SK-N-SH (cell line): Measurements from ENCODE around the gene PPT2. TPM values are rescaled to one million over a fixed set of nuclear protein-coding genes. Genes with fewer than 3 reads are reported as not detected.

Source experiments
- CTCF ChIA-PET: fragments of 300-600, 350-600 bp; formaldehyde crosslinking; extraction: SDS; loops from one replicate; lab custom pipeline; 2021; lab: Yijun Ruan, JAX
- POLR2A ChIA-PET: fragments of 350-600 bp; sonication (Branson Sonifier 250); formaldehyde crosslinking; extraction: SDS; loops from one replicate; lab custom pipeline; 2020; ENCODE audit warnings: antibody characterized with exemption, inconsistent platforms; lab: Yijun Ruan, JAX
- DNase-seq: peaks from one replicate; pipeline ENCODE4 v3.0.0; 2012
- H2AFZ ChIP-seq: fragments of 200-600 bp; sonication (generic); 2 replicates; pipeline ENCODE4 v1.8.1; 2016; ENCODE audit warnings: antibody characterized with exemption, mild to moderate bottlenecking, low read depth
- H3F3A ChIP-seq: fragments of 200-600 bp; sonication (generic); replicated peaks from 2 replicates; pipeline ENCODE3; 2016; ENCODE audit warnings: antibody characterized with exemption, mild to moderate bottlenecking; ENCODE audit not compliant: insufficient read depth
- H3K27ac ChIP-seq, 2 experiments: fragments of 200-500 bp in 1 of 2; fragments of 200-600 bp in 1 of 2; sonication (Bioruptor generic) in 1 of 2; sonication (generic), shearing (Covaris generic) in 1 of 2; 2 replicates each; pipeline versions ENCODE4 v1.5.1 to v1.6.1; 2014 to 2016; ENCODE audit warnings: low read depth in 2 of 2, inconsistent platforms in 1 of 2, low read length in 1 of 2, mild to moderate bottlenecking in 1 of 2, mixed read lengths in 1 of 2
- H3K27me3 ChIP-seq: fragments of 200-600 bp; sonication (generic), shearing (Covaris generic); 2 replicates; pipeline ENCODE4 v1.6.1; 2016; ENCODE audit warnings: mixed run types; ENCODE audit not compliant: insufficient read depth
- H3K36me3 ChIP-seq, 2 experiments: fragments of 200-500 bp in 1 of 2; fragments of 200-600 bp in 1 of 2; sonication (Bioruptor generic) in 1 of 2; sonication (generic) in 1 of 2; replicated peaks in 1 of 2; 2 replicates each; pipeline versions ENCODE3 to v1.5.1; 2014 to 2016; ENCODE audit warnings: low read length in 1 of 2, mild to moderate bottlenecking in 1 of 2; ENCODE audit not compliant: insufficient read depth in 2 of 2, control insufficient read depth in 1 of 2
- H3K4me1 ChIP-seq, 2 experiments: fragments of 200-500 bp in 1 of 2; fragments of 200-600 bp in 1 of 2; sonication (Bioruptor generic) in 1 of 2; sonication (generic), shearing (Covaris generic) in 1 of 2; 2 replicates each; pipeline versions ENCODE4 v1.5.1 to v1.6.1; 2014 to 2016; ENCODE audit warnings: low read depth in 1 of 2, low read length in 1 of 2, mixed run types in 1 of 2; ENCODE audit not compliant: insufficient read depth in 2 of 2, control insufficient read depth in 1 of 2
- H3K4me2 ChIP-seq: fragments of 200-600 bp; sonication (generic), shearing (Covaris generic); 2 replicates; pipeline ENCODE4 v1.6.1; 2017; ENCODE audit warnings: mixed run types
- H3K4me3 ChIP-seq, 2 experiments: fragments of 200-500 bp in 1 of 2; fragments of 200-600 bp in 1 of 2; sonication (Bioruptor generic) in 1 of 2; sonication (generic), shearing (Covaris generic) in 1 of 2; 2 replicates each; pipeline versions ENCODE4 v1.5.1 to v1.8.1; 2014 to 2016; ENCODE audit warnings: low read depth in 2 of 2, inconsistent platforms in 1 of 2, low read length in 1 of 2, mild to moderate bottlenecking in 1 of 2, mixed read lengths in 1 of 2, moderate library complexity in 1 of 2
- H3K79me2 ChIP-seq: fragments of 200-600 bp; sonication (generic); 2 replicates; pipeline ENCODE4 v1.8.1; 2017; ENCODE audit warnings: mild to moderate bottlenecking; ENCODE audit not compliant: insufficient read depth
- H3K9ac ChIP-seq: fragments of 200-600 bp; sonication (generic); 2 replicates; pipeline ENCODE4 v1.6.1; 2017; ENCODE audit warnings: mixed run types
- H3K9me2 ChIP-seq: fragments of 200-600 bp; sonication (generic); 2 replicates; pipeline ENCODE4 v1.6.1; 2017; ENCODE audit warnings: mixed run types
- H3K9me3 ChIP-seq: fragments of 200-600 bp; sonication (generic); 2 replicates; pipeline ENCODE4 v1.6.1; 2017; ENCODE audit warnings: mixed run types, mild to moderate bottlenecking, moderate library complexity
- H4K20me1 ChIP-seq: fragments of 200-600 bp; sonication (generic); 2 replicates; pipeline ENCODE4 v1.6.1; 2017; ENCODE audit warnings: mild to moderate bottlenecking, mixed run types; ENCODE audit not compliant: insufficient read depth
- CTCF ChIP-seq: fragments of 200-600 bp; sonication (generic); IDR thresholded peaks from 2 replicates; pipeline ENCODE4 v1.6.1; 2017; ENCODE audit warnings: antibody characterized with exemption, mild to moderate bottlenecking, moderate library complexity
- ELF1 ChIP-seq: IDR thresholded peaks from 2 replicates; pipeline ENCODE4 v1.4.0; 2012
- EP300 ChIP-seq, 2 experiments: IDR thresholded peaks; 2 replicates each; pipeline versions ENCODE4 v1.4.0 to v1.6.1; 2012; ENCODE audit warnings: borderline replicate concordance in 1 of 2, low read depth in 1 of 2, low read length in 1 of 2
- FOSL2 ChIP-seq: IDR thresholded peaks from 2 replicates; pipeline ENCODE4 v1.4.0; 2012; ENCODE audit warnings: low read depth, mild to moderate bottlenecking, moderate library complexity, borderline replicate concordance
- GABPA ChIP-seq: IDR thresholded peaks from 2 replicates; pipeline ENCODE4 v1.4.0; 2012; ENCODE audit warnings: low read depth, mild to moderate bottlenecking
- JUND ChIP-seq: IDR thresholded peaks from 2 replicates; pipeline ENCODE4 v1.4.0; 2012
- NFIC ChIP-seq: IDR thresholded peaks from 2 replicates; pipeline ENCODE4 v1.4.0; 2012; ENCODE audit warnings: borderline replicate concordance
- NRF1 ChIP-seq: IDR thresholded peaks from 2 replicates; pipeline ENCODE4 v1.6.1; 2012; ENCODE audit warnings: low read depth, mild to moderate bottlenecking, low read length
- POLR2AphosphoS5 ChIP-seq: IDR thresholded peaks from 2 replicates; pipeline ENCODE4 v1.6.1; 2012; ENCODE audit warnings: low read depth, low read length
- RAD21 ChIP-seq: IDR thresholded peaks from 2 replicates; pipeline ENCODE4 v1.6.1; 2012; ENCODE audit warnings: mild to moderate bottlenecking, low read length
- RCOR1 ChIP-seq: fragments of 150-350 bp; IDR thresholded peaks from 2 replicates; pipeline ENCODE4 v1.6.1; 2017; ENCODE audit warnings: antibody characterized with exemption, low read length
- RFX5 ChIP-seq: IDR thresholded peaks from 2 replicates; pipeline ENCODE4 v1.6.1; 2012; ENCODE audit warnings: mild to moderate bottlenecking, improper control_type of control experiment, low read length
- SMC3 ChIP-seq: IDR thresholded peaks from 2 replicates; pipeline ENCODE4 v1.6.1; 2012; ENCODE audit warnings: low read depth, low read length, improper control_type of control experiment
- TAF1 ChIP-seq: IDR thresholded peaks from 2 replicates; pipeline ENCODE4 v1.6.1; 2012; ENCODE audit warnings: low read depth, mild to moderate bottlenecking, low read length, moderate library complexity, borderline replicate concordance
- TEAD4 ChIP-seq: IDR thresholded peaks from 2 replicates; pipeline ENCODE4 v1.4.0; 2012; ENCODE audit warnings: mild to moderate bottlenecking, borderline replicate concordance; ENCODE audit not compliant: insufficient read depth
- WGBS: methylation state at CpG from one replicate; pipeline ENCODE4 v1.1.6; 2017; ENCODE audit warnings: low lambda C conversion rate; 5-methylcytosine and 5-hydroxymethylcytosine counted together
- polyA plus RNA-seq, 3 experiments: library from polyadenylated mRNA; depleted of rRNA; stranded (reverse); fragments of >200 nt; gene quantifications; 2 replicates each; pipeline ENCODE4 v1.2.3, GENCODE V29; 2012
- TF ChIP-seq, protein P1 (sequence below): IDR thresholded peaks from 2 replicates; pipeline ENCODE4; 2012
- TF ChIP-seq, protein P2 (sequence below): IDR thresholded peaks from 2 replicates; pipeline ENCODE4 v1.4.0; 2012; ENCODE audit warnings: low read depth
- TF ChIP-seq, protein P3 (sequence below): IDR thresholded peaks from 2 replicates; pipeline ENCODE4 v1.6.1; 2012; ENCODE audit warnings: mild to moderate bottlenecking, low read depth, low read length, moderate library complexity

PPT2 gene
- polyA plus RNA-seq, 1 of the 3 experiments (the other 2 are of a cell fraction), result 32.7 TPM

GRCh38 chr6:32194388-32194787 lies 40.4 kb downstream of the PPT2 start:
- Histone ChIP-seq H3K9me2 (no peaks in the 10 kb centered on the region), H3K79me2 (peaks cover 3% of the 10 kb centered on the region), H3K36me3 (no peaks in the 10 kb centered on the region), H2AFZ (no peak overlapping the region), H3K27me3 (no peaks in the 10 kb centered on the region), H3K9ac (no peak overlapping the region), H3K27ac (peak overlapping the region in 1 of 2 experiments; percentile 100; a peak in 2 of 4 replicates), H3K4me2 (peak overlapping the region; percentile 88), H4K20me1 (no peaks in the 10 kb centered on the region), H3K9me3 (no peaks in the 10 kb centered on the region), H3K4me3 (no peak overlapping the region), H3F3A (peaks cover 15% of the 10 kb centered on the region), H3K4me1 (peaks cover 6 to 26% of the 10 kb centered on the region in 2 experiments; a peak in 1 of 4 replicates)
- TF ChIP-seq EP300 (IDR thresholded peaks at IDR 0.05; ENCODE audit: borderline replicate concordance in 1 of 2, low read depth in 1 of 2, low read length in 1 of 2) (no peak), RAD21 (no peak), RFX5 (no peak), SMC3 (no peak), NFIC (no peak), POLR2AphosphoS5 (no peak), ELF1 (no peak), GABPA (no peak)
- TF ChIP-seq, protein P1, sequence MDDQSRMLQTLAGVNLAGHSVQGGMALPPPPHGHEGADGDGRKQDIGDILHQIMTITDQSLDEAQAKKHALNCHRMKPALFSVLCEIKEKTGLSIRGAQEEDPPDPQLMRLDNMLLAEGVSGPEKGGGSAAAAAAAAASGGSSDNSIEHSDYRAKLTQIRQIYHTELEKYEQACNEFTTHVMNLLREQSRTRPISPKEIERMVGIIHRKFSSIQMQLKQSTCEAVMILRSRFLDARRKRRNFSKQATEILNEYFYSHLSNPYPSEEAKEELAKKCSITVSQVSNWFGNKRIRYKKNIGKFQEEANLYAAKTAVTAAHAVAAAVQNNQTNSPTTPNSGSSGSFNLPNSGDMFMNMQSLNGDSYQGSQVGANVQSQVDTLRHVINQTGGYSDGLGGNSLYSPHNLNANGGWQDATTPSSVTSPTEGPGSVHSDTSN, result no peak
- TF ChIP-seq, protein P2, sequence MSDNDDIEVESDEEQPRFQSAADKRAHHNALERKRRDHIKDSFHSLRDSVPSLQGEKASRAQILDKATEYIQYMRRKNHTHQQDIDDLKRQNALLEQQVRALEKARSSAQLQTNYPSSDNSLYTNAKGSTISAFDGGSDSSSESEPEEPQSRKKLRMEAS, result no peak
- ChIA-PET CTCF (interaction anchor here (0.9 to 2.3 kb wide), 5 partner anchors 12 to 644 kb away, joined by 3 to 17 read pairs (median 5); partner anchors contain the start of genes ATF6B, FKBPL and TAP2), POLR2A (interaction anchor here (1.6 to 2.2 kb wide), 2 partner anchors 17 to 66 kb away, joined by 4 to 16 read pairs; partner anchors contain the start of gene ATF6B)
- 88% methylated on average over 4 of the region's 4 CpGs for WGBS
- no peak for DNase-seq

DNA sequence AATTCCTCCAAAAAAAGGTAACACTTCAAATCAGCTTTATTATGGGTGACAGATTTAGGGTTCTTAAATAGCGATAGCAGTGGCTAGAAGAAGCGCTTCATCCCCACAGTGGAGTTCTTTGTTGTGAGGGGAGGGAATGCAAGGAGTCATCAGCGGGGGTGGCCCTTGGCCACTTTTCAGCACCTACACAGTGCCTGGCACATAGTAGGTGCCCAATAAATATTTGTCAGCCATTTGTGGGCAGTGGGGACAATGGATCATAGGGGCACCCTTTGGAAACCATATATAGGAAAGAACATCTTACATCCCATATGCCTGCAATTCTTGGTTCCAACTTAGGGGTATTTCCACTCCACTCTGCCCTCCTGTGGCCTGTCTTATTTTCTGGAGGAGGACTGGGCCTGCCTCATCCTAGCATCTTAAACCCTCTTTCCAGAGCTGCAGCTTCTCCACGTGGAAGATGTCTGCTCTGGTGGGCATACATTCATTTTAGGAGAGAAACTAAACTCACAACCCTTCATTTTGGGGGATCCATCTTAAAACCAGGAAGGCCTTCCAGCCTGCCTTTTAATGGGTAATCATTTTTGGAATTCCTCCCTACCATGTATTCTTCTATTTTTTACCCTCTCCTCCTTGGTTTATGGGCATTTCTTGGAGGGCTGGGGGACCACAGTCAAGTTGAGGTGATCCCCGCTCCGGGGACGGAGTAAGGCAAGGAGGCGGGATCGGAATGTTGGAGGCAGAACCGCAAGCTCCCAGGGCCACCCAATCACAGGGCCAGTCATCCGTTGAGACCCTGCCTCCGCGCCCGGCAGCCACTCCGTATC lies 41.1 kb downstream of the PPT2 start:
- H3F3A ChIP-seq, result peaks cover 15% of the 10 kb centered on the region
- peaks cover 6 to 26% of the 10 kb centered on the region in 2 experiments; a peak in 1 of 4 replicates for H3K4me1 ChIP-seq
- H3K9me3 ChIP-seq, result no peaks in the 10 kb centered on the region
- peak overlapping the region; percentile 93 to 100 for H3K27ac ChIP-seq
- no peaks in the 10 kb centered on the region for H3K9me2 ChIP-seq
- CTCF ChIA-PET, result interaction anchor here (0.7 to 2.3 kb wide), 13 partner anchors 13 to 644 kb away, joined by 3 to 17 read pairs (median 5); partner anchors contain the start of genes AGPAT1, ATF6B, EGFL8 and FKBPL
- POLR2A ChIA-PET, result interaction anchor here (0.5 to 2.2 kb wide), 11 partner anchors 10 to 1013 kb away, joined by 3 to 16 read pairs (median 4); partner anchors contain the start of genes ATF6B, DDX39B, DXO and FKBPL
- no peaks in the 10 kb centered on the region for H3K36me3 ChIP-seq
- peak overlapping the region; percentile 88 for H3K4me2 ChIP-seq
- WGBS, result 16% methylated on average over 15 of the region's 15 CpGs
- H4K20me1 ChIP-seq, result no peaks in the 10 kb centered on the region
- no peaks in the 10 kb centered on the region for H3K27me3 ChIP-seq
- DNase-seq, result peak; percentile 45
- H2AFZ ChIP-seq, result peak overlapping the region; percentile 47; the same call in 1 of the 2 replicates
- peak overlapping the region; percentile 82 for H3K9ac ChIP-seq
- no peaks in the 10 kb centered on the region for H3K79me2 ChIP-seq
- H3K4me3 ChIP-seq, result peak overlapping the region; percentile 50 to 64
- TF ChIP-seq TEAD4 (no peak), CTCF (peak; percentile 70), SMC3 (peak; percentile 47), JUND (no peak), RCOR1 (no peak), TAF1 (peak; percentile 58), NRF1 (no peak), POLR2AphosphoS5 (peak; percentile 95), FOSL2 (no peak), RAD21 (peak; percentile 44)
- TF ChIP-seq, protein P3, sequence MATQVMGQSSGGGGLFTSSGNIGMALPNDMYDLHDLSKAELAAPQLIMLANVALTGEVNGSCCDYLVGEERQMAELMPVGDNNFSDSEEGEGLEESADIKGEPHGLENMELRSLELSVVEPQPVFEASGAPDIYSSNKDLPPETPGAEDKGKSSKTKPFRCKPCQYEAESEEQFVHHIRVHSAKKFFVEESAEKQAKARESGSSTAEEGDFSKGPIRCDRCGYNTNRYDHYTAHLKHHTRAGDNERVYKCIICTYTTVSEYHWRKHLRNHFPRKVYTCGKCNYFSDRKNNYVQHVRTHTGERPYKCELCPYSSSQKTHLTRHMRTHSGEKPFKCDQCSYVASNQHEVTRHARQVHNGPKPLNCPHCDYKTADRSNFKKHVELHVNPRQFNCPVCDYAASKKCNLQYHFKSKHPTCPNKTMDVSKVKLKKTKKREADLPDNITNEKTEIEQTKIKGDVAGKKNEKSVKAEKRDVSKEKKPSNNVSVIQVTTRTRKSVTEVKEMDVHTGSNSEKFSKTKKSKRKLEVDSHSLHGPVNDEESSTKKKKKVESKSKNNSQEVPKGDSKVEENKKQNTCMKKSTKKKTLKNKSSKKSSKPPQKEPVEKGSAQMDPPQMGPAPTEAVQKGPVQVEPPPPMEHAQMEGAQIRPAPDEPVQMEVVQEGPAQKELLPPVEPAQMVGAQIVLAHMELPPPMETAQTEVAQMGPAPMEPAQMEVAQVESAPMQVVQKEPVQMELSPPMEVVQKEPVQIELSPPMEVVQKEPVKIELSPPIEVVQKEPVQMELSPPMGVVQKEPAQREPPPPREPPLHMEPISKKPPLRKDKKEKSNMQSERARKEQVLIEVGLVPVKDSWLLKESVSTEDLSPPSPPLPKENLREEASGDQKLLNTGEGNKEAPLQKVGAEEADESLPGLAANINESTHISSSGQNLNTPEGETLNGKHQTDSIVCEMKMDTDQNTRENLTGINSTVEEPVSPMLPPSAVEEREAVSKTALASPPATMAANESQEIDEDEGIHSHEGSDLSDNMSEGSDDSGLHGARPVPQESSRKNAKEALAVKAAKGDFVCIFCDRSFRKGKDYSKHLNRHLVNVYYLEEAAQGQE, result no peak
- TF ChIP-seq, protein P2, result 0 out of 2 replicates have a peak, but pooled peaks have one; percentile 6
